Endothelial cell of umbilical vein (primary cell): ENCODE results near the gene CTNNA2. TPM values are rescaled to one million over a fixed set of nuclear protein-coding genes. Genes with fewer than 3 reads are reported as not detected.

Experiments used
- BruUV-seq: library from RNA; stranded (reverse); fragments of 400-500 nt; replicated peaks from 2 replicates; lab custom pipeline; 2021; lab: Mats Ljungman, UMichigan
- CTCF ChIA-PET: fragments of 300-600, 350-600 bp; sonication (Branson Sonifier 250); formaldehyde crosslinking; loops from one replicate; lab custom pipeline; 2021; ENCODE audit warnings: antibody characterized with exemption, inconsistent platforms; lab: Charles Lee
- POLR2A ChIA-PET: fragments of 300-600, 350-600 bp; sonication (Branson Sonifier 250); formaldehyde crosslinking; loops from one replicate; lab custom pipeline; 2021; ENCODE audit warnings: antibody characterized with exemption, inconsistent platforms; lab: Charles Lee
- DNase-seq: peaks from one replicate; pipeline ENCODE4 v3.0.0-alpha.2; 2011; ENCODE audit warnings: low read depth, low spot score
- FAIRE-seq: peaks from 2 replicates; lab custom pipeline; 2011; peaks lifted over from hg19 to GRCh38; lab: Jason Lieb, UNC
- H2AFZ ChIP-seq: 2 replicates; pipeline ENCODE4 v1.6.0; 2012; ENCODE audit warnings: low read depth, low read length, control low read depth, inconsistent platforms
- H3K27ac ChIP-seq: 2 replicates; pipeline ENCODE4 v1.5.1; 2011; ENCODE audit warnings: low read depth, mild to moderate bottlenecking, control low read depth, low read length, moderate library complexity; ENCODE audit not compliant: insufficient read depth
- H3K27me3 ChIP-seq, 2 experiments: 2 replicates each; pipeline versions ENCODE4 v1.6.0 to v1.6.1; 2011; ENCODE audit warnings: low read length in 2 of 2, mixed read lengths in 1 of 2; ENCODE audit not compliant: control insufficient read depth in 2 of 2, insufficient read depth in 2 of 2
- H3K36me3 ChIP-seq, 2 experiments: 2 replicates in 1 of 2; 3 replicates in 1 of 2; pipeline ENCODE4 v1.5.1; 2011; ENCODE audit warnings: low read length in 2 of 2, mild to moderate bottlenecking in 1 of 2, moderate library complexity in 1 of 2; ENCODE audit not compliant: control insufficient read depth in 2 of 2, insufficient read depth in 2 of 2; ENCODE audit errors: extremely low read depth in 1 of 2
- H3K4me1 ChIP-seq: 3 replicates; pipeline ENCODE4 v1.5.1; 2011; ENCODE audit warnings: mild to moderate bottlenecking, low read length; ENCODE audit not compliant: control insufficient read depth, insufficient read depth; ENCODE audit errors: extremely low read depth
- H3K4me2 ChIP-seq: 2 replicates; pipeline ENCODE4 v1.6.1; 2011; ENCODE audit warnings: low read length, control low read depth, mixed read lengths; ENCODE audit not compliant: insufficient read depth
- H3K4me3 ChIP-seq, 3 experiments: fragments of 200-600 bp in 1 of 3; sonication (generic), shearing (Covaris generic) in 1 of 3; replicated peaks in 1 of 3; 2 replicates each; pipeline ENCODE4 v1.5.1; 2011 to 2016; ENCODE audit warnings: control low read depth in 3 of 3, low read length in 3 of 3, mild to moderate bottlenecking in 2 of 3, inconsistent platforms in 1 of 3, low read depth in 1 of 3, moderate library complexity in 1 of 3; ENCODE audit not compliant: insufficient read depth in 1 of 3
- H3K79me2 ChIP-seq: 2 replicates; pipeline ENCODE4 v1.6.0; 2012; ENCODE audit warnings: low read length, inconsistent platforms; ENCODE audit not compliant: control insufficient read depth, insufficient read depth
- H3K9ac ChIP-seq: replicated peaks from 2 replicates; pipeline ENCODE3; 2011; ENCODE audit warnings: low read length, control low read depth; ENCODE audit not compliant: insufficient read depth; ENCODE audit errors: extremely low read depth
- H3K9me1 ChIP-seq: replicated peaks from 3 replicates; pipeline ENCODE4 v1.6.0; 2011; ENCODE audit warnings: mild to moderate bottlenecking, low read length; ENCODE audit not compliant: control insufficient read depth, insufficient read depth; ENCODE audit errors: extremely low read depth
- H3K9me3 ChIP-seq: replicated peaks from 2 replicates; pipeline ENCODE4 v1.5.1; 2012; ENCODE audit warnings: low read length, inconsistent platforms; ENCODE audit not compliant: control insufficient read depth, insufficient read depth
- H4K20me1 ChIP-seq: replicated peaks from 2 replicates; pipeline ENCODE3; 2011; ENCODE audit warnings: mild to moderate bottlenecking, low read length; ENCODE audit not compliant: control insufficient read depth, insufficient read depth; ENCODE audit errors: extremely low read depth
- CTCF ChIP-seq, 2 donors: IDR thresholded peaks; 1 replicate in 1 of 2; 2 replicates in 1 of 2; pipeline ENCODE4 v1.5.1; 2011; ENCODE audit warnings: low read length in 2 of 2, mild to moderate bottlenecking in 2 of 2, moderate library complexity in 2 of 2, control low read depth in 1 of 2, inconsistent platforms in 1 of 2, low read depth in 1 of 2; ENCODE audit not compliant: insufficient read depth in 1 of 2; ENCODE audit errors: extremely low read depth in 1 of 2
- EZH2 ChIP-seq: IDR thresholded peaks from 2 replicates; pipeline ENCODE4 v1.6.1; 2012; ENCODE audit warnings: borderline replicate concordance, low read depth, mild to moderate bottlenecking, moderate library complexity, low read length, inconsistent platforms; ENCODE audit not compliant: severe bottlenecking
- FOS ChIP-seq: IDR thresholded peaks from 2 replicates; pipeline ENCODE4 v1.6.1; 2011; ENCODE audit warnings: mild to moderate bottlenecking, low read length, moderate library complexity, borderline replicate concordance; ENCODE audit not compliant: insufficient read depth
- GATA2 ChIP-seq: IDR thresholded peaks from 2 replicates; pipeline ENCODE4 v1.7.0; 2011; ENCODE audit warnings: low read depth, mild to moderate bottlenecking, moderate library complexity, mixed read lengths, low read length; ENCODE audit not compliant: insufficient read length, insufficient read depth
- JUN ChIP-seq: IDR thresholded peaks from 2 replicates; pipeline ENCODE4 v1.6.1; 2011; ENCODE audit warnings: borderline replicate concordance, low read depth; ENCODE audit not compliant: insufficient read length, insufficient read depth
- MAX ChIP-seq: IDR thresholded peaks from 2 replicates; pipeline ENCODE4 v1.6.1; 2011; ENCODE audit not compliant: insufficient read depth, insufficient read length
- MYC ChIP-seq: IDR thresholded peaks from one replicate; pipeline ENCODE4 v1.6.1; 2011; ENCODE audit warnings: mild to moderate bottlenecking, low read depth, low read length
- POLR2A ChIP-seq: IDR thresholded peaks from 2 replicates; pipeline ENCODE4 v1.6.1; 2012; ENCODE audit warnings: low read depth, mild to moderate bottlenecking, control low read depth, low read length
- POLR2AphosphoS5 ChIP-seq: IDR thresholded peaks from 2 replicates; pipeline ENCODE4 v1.6.1; 2012; ENCODE audit warnings: low read depth, mild to moderate bottlenecking, control low read depth, low read length, moderate library complexity; ENCODE audit not compliant: insufficient read depth
- dilution Hi-C: fragments of 300-500 bp; cut with MboI; formaldehyde crosslinking; loops from one replicate; pipeline ENCODE4 v1.15.0; 2019; ENCODE audit warnings: low sequenced_read_pairs; ENCODE audit not compliant: extremely low pct_ligation_motif_present
- intact Hi-C: fragments of 100-400 bp; cut with micrococcal nuclease; formaldehyde crosslinking; loops from one replicate; pipeline ENCODE4 v1.10.0; 2022
- polyA plus RNA-seq, 4 experiments: library from polyadenylated mRNA; depleted of rRNA in 3 of 4; stranded (reverse) in 3 of 4; unstranded in 1 of 4; fragments of >200 nt; gene quantifications; 2 replicates each; pipeline versions ENCODE4 v1.2.1 to v1.2.3, GENCODE V29; 2011 to 2012; ENCODE audit warnings: missing spikeins in 1 of 4
- total RNA-seq: library from RNA; stranded (reverse); gene quantifications from 2 replicates; pipeline ENCODE4 v1.2.3, GENCODE V29; 2021

CTNNA2 gene
- total and polyA plus RNA-seq, 2 donors (not counting 3 experiments of a cell fraction or from before 2014, with no cell fraction given), result not detected

- Histone ChIP-seq H3K4me2 (no peak overlapping the region), H4K20me1 (no peaks in the 10 kb centered on the region), H3K4me3 (no peak overlapping the region), H3K36me3 (no peaks in the 10 kb centered on the region), H2AFZ (no peak overlapping the region), H3K4me1 (no peaks in the 10 kb centered on the region), H3K9ac (no peak overlapping the region), H3K27ac (no peak overlapping the region), H3K9me3 (no peaks in the 10 kb centered on the region), H3K79me2 (no peaks in the 10 kb centered on the region), H3K9me1 (no peaks in the 10 kb centered on the region), H3K27me3 (no peaks in the 10 kb centered on the region)
- ChIA-PET CTCF (no interaction called here), POLR2A (no interaction called here)
- intact Hi-C loops (no loop called here), dilution Hi-C loops (no loop called here)
- FAIRE-seq, result no peak
- BruUV-seq, result no TSS peak
- DNase-seq, result no peak
- no peak for TF ChIP-seq CTCF (IDR thresholded peaks at IDR 0.05; ENCODE audit: extremely low read depth in 1 of 2, insufficient read depth in 1 of 2, low read depth in 1 of 2, low read length in 2 of 2)
- TF ChIP-seq JUN, result no peak
- TF ChIP-seq EZH2, result no peak
- no peak for TF ChIP-seq MYC
- no peak for TF ChIP-seq POLR2AphosphoS5
- no peak for TF ChIP-seq FOS
- no peak for TF ChIP-seq GATA2
- TF ChIP-seq MAX, result no peak
- no peak for TF ChIP-seq POLR2A
Measured at GRCh38 chr2:79947751-79948150, 434.9 kb downstream of the CTNNA2 start.
